NCI-H1417 (cell line): Measurements from ENCODE around the gene EIF4EBP2.

Experiments used
- DNase-seq, 3 experiments: peaks; one replicate each; lab custom pipeline; 2025; lab: John Stamatoyannopoulos, UW

EIF4EBP2 gene

GRCh38 chr10:70459774-70460490 lies 56.0 kb downstream of the EIF4EBP2 start:
- no peak for DNase-seq

DNA sequence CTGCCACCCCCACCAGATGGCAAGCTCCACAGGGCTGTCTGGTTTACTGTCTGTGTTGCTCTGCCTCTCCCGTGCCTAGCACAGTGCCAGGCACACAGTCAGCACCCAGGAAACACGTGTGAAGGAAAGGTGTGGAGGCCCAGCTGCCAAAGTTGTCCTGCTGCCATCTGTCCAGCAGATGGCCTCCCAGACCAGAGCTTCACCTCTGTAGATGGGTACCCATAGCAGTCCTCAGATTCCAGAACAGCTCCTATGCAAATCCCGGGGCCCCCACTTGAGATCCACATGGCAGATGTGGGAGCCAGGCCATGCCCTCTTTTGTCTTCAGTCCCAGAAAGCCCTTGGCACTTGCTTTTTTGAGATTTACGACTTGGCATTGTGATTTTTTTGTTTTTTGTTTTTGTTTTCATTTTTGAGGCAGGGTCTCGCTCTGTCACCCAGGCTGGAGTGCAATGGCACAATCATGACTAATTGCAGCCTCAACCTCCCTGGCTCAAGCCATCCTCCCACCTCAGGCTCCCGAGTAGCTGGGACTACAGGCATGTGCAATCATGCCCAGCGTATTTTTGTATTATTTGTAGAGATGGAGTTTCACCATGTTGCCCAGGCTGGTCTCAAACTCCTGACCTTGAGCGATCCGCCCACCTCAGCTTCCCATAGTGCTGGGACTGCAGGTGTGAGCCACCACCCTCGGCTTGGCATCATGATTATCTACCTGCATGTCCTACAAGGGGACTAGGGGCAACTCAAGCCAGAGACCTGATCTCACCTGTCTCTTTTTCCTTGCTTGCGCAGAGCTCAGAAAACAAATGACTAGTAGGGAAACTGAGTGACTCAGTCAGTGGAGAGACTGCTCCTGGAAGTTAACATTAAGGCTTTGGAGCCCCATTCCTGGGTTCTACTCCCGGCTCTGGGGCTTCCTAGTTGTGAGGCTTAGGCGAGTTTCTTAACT lies 57.7 kb downstream of the EIF4EBP2 start:
- DNase-seq: peak; percentile 9 to 58 (median 17)

DNA sequence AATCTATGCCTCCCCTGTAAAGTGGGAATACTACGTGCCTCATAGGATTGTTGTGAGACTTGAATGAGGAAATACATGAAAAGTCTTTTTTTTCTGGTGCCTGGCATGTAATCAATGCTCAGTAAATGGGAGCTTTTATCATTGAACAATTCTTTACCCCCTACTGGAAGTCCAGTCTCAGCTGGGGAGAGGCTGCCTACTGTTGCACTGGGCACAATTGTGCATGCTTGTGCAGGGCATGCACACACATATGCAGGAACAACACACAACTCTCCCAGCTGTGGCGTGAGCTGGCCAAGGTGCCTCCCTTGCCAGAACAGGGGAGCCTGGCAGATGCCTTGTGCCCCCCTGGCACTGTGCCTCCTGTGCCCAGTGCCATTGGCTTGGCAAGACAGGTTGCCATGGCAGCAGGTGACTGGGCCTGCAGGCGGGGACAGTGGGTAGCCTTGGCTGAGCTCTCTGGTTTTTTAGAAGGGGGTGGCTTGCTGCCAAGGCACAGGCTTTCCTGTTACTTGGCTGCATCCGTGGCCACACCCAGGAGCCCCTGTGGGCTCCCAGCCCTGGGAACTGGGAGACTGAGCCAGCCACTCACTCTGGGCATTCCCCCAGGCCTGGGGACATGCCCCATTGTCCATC lies 58.5 kb downstream of the EIF4EBP2 start:
- DNase-seq: peak in 2 of 3 experiments; percentile 24 to 53

- no peak for DNase-seq
Observed at GRCh38 chr10:70465278-70465677, 61.3 kb downstream of the EIF4EBP2 start.

GRCh38 chr10:70465832-70466231 lies 61.9 kb downstream of the EIF4EBP2 start:
- DNase-seq: no peak

GRCh38 chr10:70466951-70467350 lies 63.0 kb downstream of the EIF4EBP2 start:
- no peak for DNase-seq

DNA sequence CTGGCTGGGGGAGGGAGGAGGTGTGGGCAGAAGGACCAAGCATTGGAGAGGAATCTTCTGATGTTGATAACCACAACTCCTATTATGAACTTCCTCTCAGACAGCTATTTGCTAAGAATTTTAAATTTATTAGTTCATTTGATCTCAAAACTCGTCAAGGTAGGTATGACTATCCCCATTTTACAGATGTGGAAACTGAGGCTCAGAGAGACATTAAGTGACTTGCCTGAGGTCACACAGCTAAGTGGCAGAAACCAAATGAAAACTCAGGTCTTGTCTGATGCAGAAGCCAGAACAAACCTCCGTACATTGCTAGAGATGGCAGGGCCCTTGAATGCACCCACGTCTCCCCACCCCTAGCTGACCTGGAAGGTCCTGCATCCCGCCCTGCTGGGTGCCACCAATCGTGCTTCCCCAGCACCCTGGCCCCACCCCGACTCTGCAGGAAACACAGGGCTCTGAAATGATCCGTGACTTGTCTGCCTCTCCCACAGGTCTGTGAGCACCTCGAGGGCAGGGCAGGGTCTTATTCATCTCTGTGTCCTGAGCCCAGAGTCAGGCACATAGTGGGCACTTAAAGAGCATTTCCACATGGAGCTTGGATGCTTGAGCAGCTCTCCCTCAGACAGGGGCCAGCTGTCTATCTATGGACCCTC lies 69.0 kb downstream of the EIF4EBP2 start:
- no peak for DNase-seq

GRCh38 chr10:70474780-70475179 lies 70.8 kb downstream of the EIF4EBP2 start:
- no peak for DNase-seq

GRCh38 chr10:70475661-70476060 lies 71.7 kb downstream of the EIF4EBP2 start:
- no peak for DNase-seq

DNA sequence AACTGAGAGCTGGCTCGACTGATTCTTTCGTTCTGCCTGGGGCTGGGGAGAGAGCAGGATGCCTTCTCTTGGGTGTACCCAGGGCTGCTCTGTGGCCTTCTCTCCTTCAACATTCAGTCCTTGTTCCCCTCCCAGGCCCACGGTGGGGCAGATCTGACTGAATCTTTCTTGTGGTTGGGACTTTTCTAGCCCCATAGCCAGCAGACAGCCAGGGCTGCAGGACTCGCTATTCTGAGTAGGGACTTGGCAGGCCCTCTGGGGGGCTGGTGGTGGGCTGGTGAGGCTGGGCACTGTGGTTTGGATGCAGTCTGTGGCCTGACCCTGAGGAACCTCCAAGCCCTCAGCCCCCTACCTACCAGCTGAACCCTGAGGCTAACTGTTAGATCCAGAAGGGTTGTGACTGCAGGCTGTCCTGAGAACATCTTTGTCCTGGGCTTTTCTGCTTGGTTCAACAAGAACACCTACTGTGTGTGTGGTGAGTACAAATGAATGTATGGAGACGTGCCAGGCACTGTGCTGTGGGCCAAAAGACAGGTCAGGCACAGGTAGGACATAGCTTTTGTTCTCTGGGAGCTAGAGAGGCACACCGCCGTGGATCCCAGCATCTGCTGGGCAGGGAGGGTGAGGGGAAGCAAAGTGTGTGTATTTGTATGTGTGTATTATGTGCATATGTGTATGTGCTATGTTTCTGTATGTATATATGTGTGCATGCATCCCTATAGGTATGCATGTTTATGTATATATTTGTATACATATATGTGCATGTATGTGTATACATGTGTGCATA lies 72.5 kb downstream of the EIF4EBP2 start:
- no peak for DNase-seq

GRCh38 chr10:70477661-70478162 lies 73.8 kb downstream of the EIF4EBP2 start:
- DNase-seq: peak in 2 of 3 experiments; percentile 7 to 8
